ENCODE results near the gene NEK4. TPM values are rescaled to one million over a fixed set of nuclear protein-coding genes. Genes with fewer than 3 reads are reported as not detected.

The NEK4 gene
- total RNA-seq, 1 donor from 2014 or later, result 18.5 TPM

- no peak for TF ChIP-seq CTCF (IDR thresholded peaks at IDR 0.05; ENCODE audit: insufficient read depth, low read length, poor library complexity, severe bottlenecking)
- no peak for DNase-seq (ENCODE audit: low read depth)
- H3K36me3 ChIP-seq (ENCODE audit: control insufficient read depth, insufficient read depth, low read length), result no peaks in the 10 kb centered on the region
- peaks cover 14% of the 10 kb centered on the region for H3K27me3 ChIP-seq (ENCODE audit: control insufficient read depth, insufficient read depth, low read length)
- no peak overlapping the region for H3K4me3 ChIP-seq (ENCODE audit: low read depth, low read length)
Measured at GRCh38 chr3:52784021-52784621, 13.4 kb upstream of the NEK4 start.

- Histone ChIP-seq H3K4me3 (ENCODE audit: low read depth, low read length) (no peak overlapping the region), H3K27me3 (ENCODE audit: control insufficient read depth, insufficient read depth, low read length) (peaks cover 12% of the 10 kb centered on the region), H3K36me3 (ENCODE audit: control insufficient read depth, insufficient read depth, low read length) (no peaks in the 10 kb centered on the region)
- no peak for DNase-seq (ENCODE audit: low read depth)
- TF ChIP-seq CTCF (IDR thresholded peaks at IDR 0.05; ENCODE audit: insufficient read depth, low read length, poor library complexity, severe bottlenecking), result no peak
Measured at GRCh38 chr3:52783211-52783555, 12.4 kb upstream of the NEK4 start.

GRCh38 chr3:52782412-52783210 lies 11.9 kb upstream of the NEK4 start:
- Histone ChIP-seq H3K4me3 (ENCODE audit: low read depth, low read length) (no peak overlapping the region), H3K27me3 (ENCODE audit: control insufficient read depth, insufficient read depth, low read length) (peaks cover 11% of the 10 kb centered on the region), H3K36me3 (ENCODE audit: control insufficient read depth, insufficient read depth, low read length) (no peaks in the 10 kb centered on the region)
- DNase-seq (ENCODE audit: low read depth), result no peak
- no peak for TF ChIP-seq CTCF (IDR thresholded peaks at IDR 0.05; ENCODE audit: insufficient read depth, low read length, poor library complexity, severe bottlenecking)

- no peak for TF ChIP-seq CTCF (IDR thresholded peaks at IDR 0.05; ENCODE audit: insufficient read depth, low read length, poor library complexity, severe bottlenecking)
- DNase-seq (ENCODE audit: low read depth), result no peak
- peaks cover 10% of the 10 kb centered on the region for H3K27me3 ChIP-seq (ENCODE audit: control insufficient read depth, insufficient read depth, low read length)
- H3K4me3 ChIP-seq (ENCODE audit: low read depth, low read length), result no peak overlapping the region
- no peaks in the 10 kb centered on the region for H3K36me3 ChIP-seq (ENCODE audit: control insufficient read depth, insufficient read depth, low read length)
Measured at GRCh38 chr3:52781741-52782140, 11.0 kb upstream of the NEK4 start.

GRCh38 chr3:52779837-52780585 lies 9.3 kb upstream of the NEK4 start:
- DNase-seq (ENCODE audit: low read depth), result no peak
- H3K36me3 ChIP-seq (ENCODE audit: control insufficient read depth, insufficient read depth, low read length), result no peaks in the 10 kb centered on the region
- peaks cover 10% of the 10 kb centered on the region for H3K27me3 ChIP-seq (ENCODE audit: control insufficient read depth, insufficient read depth, low read length)
- TF ChIP-seq CTCF (IDR thresholded peaks at IDR 0.05; ENCODE audit: insufficient read depth, low read length, poor library complexity, severe bottlenecking), result no peak
- H3K4me3 ChIP-seq (ENCODE audit: low read depth, low read length), result no peak overlapping the region

Measured in kidney epithelial cell (primary cell).